ENCODE measurements around the gene GDPD5.

The GDPD5 gene

DNA sequence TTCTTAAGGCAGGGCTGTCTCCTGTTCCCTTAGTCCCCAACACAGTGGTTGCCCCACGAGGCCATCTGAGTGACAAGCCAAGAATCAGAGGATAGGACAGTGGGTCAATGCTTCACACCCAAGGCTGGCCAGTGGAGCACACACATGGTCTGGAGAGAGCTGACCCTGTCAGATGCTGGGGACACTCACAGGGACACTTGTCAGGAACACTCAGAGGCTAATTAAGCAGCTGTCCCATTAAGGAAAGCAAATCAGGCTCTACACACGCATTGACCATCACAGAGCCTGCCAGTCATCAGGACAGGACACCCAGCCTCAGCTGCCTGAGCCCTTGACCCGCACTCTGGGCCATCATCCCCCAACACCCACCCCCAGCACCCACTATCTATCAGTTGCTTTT is 18.2 kb downstream of the GDPD5 start:
- no peaks in the 10 kb centered on the region for H3K36me3 ChIP-seq (ENCODE audit: low read length)
- no peaks in the 10 kb centered on the region for H4K20me1 ChIP-seq (ENCODE audit: low read depth, low read length)
- H3K9me3 ChIP-seq (ENCODE audit: insufficient read depth, low read length): no peaks in the 10 kb centered on the region
- H3F3A ChIP-seq (ENCODE audit: insufficient read depth): no peaks in the 10 kb centered on the region
- no peak overlapping the region for H3K9ac ChIP-seq (ENCODE audit: low read length)
- no peaks in the 10 kb centered on the region for H3K9me2 ChIP-seq (replicated peaks; ENCODE audit: insufficient read depth, low read length)
- H3K27ac ChIP-seq (ENCODE audit: low read depth, low read length): no peak overlapping the region
- H3K79me2 ChIP-seq (ENCODE audit: insufficient read depth, low read length): no peaks in the 10 kb centered on the region
- no peak overlapping the region for H3K4me3 ChIP-seq (ENCODE audit: insufficient read depth, low read length, poor library complexity, severe bottlenecking)
- no peak overlapping the region for H2AFZ ChIP-seq (ENCODE audit: low read depth, low read length, severe bottlenecking)
- H3K27me3 ChIP-seq (ENCODE audit: low read length): no peaks in the 10 kb centered on the region
- no peak overlapping the region for H3K4me2 ChIP-seq (ENCODE audit: low read depth, low read length, poor library complexity, severe bottlenecking)
- TF ChIP-seq, protein P1, sequence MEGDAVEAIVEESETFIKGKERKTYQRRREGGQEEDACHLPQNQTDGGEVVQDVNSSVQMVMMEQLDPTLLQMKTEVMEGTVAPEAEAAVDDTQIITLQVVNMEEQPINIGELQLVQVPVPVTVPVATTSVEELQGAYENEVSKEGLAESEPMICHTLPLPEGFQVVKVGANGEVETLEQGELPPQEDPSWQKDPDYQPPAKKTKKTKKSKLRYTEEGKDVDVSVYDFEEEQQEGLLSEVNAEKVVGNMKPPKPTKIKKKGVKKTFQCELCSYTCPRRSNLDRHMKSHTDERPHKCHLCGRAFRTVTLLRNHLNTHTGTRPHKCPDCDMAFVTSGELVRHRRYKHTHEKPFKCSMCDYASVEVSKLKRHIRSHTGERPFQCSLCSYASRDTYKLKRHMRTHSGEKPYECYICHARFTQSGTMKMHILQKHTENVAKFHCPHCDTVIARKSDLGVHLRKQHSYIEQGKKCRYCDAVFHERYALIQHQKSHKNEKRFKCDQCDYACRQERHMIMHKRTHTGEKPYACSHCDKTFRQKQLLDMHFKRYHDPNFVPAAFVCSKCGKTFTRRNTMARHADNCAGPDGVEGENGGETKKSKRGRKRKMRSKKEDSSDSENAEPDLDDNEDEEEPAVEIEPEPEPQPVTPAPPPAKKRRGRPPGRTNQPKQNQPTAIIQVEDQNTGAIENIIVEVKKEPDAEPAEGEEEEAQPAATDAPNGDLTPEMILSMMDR (IDR thresholded peaks at IDR 0.05; ENCODE audit: insufficient read depth, low read length, poor library complexity, severe bottlenecking): no peak
- no peak for TF ChIP-seq EZH2phosphoT487 (conservative IDR thresholded peaks at IDR 0.05; ENCODE audit: low read length)

DNA sequence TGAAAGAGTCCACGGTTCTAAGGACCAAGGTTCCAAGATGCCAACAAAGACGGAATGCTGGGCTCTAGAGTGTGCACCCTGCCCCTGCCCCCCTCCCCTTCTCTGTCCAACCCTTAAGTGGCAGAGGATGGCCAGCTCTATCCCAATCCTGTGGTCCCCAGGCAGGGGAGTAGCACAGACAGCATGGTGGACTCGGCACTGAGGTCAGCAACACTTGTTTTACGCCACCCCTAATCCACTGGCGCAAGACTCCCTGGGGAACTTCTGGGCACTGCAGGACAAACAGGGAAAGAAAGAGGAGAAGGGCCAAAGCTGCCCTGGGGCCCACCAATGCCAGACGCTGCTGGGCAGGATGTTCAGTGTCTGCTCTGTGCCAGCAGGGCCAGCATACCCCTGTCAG is 18.9 kb downstream of the GDPD5 start:
- TF ChIP-seq, protein P1 (IDR thresholded peaks at IDR 0.05; ENCODE audit: insufficient read depth, low read length, poor library complexity, severe bottlenecking): no peak
- no peak for TF ChIP-seq EZH2phosphoT487 (conservative IDR thresholded peaks at IDR 0.05; ENCODE audit: low read length)
- Histone ChIP-seq H2AFZ (ENCODE audit: low read depth, low read length, severe bottlenecking) (no peak overlapping the region), H3K4me2 (ENCODE audit: low read depth, low read length, poor library complexity, severe bottlenecking) (no peak overlapping the region), H3K9me3 (ENCODE audit: insufficient read depth, low read length) (no peaks in the 10 kb centered on the region), H3K9ac (ENCODE audit: low read length) (no peak overlapping the region), H3K27ac (ENCODE audit: low read depth, low read length) (no peak overlapping the region), H4K20me1 (ENCODE audit: low read depth, low read length) (no peaks in the 10 kb centered on the region), H3K9me2 (replicated peaks; ENCODE audit: insufficient read depth, low read length) (no peaks in the 10 kb centered on the region), H3K79me2 (ENCODE audit: insufficient read depth, low read length) (no peaks in the 10 kb centered on the region), H3K4me3 (ENCODE audit: insufficient read depth, low read length, poor library complexity, severe bottlenecking) (no peak overlapping the region), H3F3A (ENCODE audit: insufficient read depth) (no peaks in the 10 kb centered on the region), H3K36me3 (ENCODE audit: low read length) (no peaks in the 10 kb centered on the region), H3K27me3 (ENCODE audit: low read length) (no peaks in the 10 kb centered on the region)

DNA sequence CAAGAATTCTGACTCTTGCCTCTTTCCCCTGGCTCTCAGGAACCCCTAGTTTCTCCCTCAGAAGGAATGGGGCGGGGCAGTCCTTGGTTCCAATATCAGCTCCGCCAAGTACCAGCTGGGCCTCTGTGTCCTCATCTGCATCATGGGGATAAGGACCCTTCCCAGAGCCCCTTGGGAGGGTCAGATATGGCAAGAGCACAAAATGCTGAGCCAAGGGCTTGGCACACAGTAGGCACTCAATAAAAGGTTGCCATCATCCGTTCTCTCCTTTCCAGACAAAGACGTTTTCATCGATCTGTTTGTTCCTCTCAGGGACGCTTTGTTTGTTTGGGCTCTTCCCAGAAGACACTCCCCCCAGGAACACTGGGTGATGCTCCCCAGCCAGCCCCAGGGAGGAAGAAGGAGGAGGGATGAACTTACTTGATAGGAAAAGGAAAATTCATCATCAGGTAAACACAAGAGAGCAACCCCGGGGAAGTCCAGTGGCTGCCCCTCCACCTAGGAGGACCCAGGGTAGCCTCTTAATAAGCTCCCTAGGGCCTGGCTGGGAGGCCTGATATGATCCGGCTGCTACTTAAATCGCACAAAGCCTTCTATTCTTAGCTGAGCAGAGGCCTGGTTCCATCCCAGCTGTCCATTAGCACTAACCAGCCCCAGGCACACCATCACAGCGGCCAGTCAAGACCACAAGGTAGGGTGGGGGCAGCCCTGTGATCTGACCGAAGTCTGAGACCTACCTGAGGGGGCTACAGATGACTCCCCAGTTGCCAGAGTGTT is 19.6 kb downstream of the GDPD5 start:
- H3K9me2 ChIP-seq (replicated peaks; ENCODE audit: insufficient read depth, low read length): no peaks in the 10 kb centered on the region
- H3K9me3 ChIP-seq (ENCODE audit: insufficient read depth, low read length): no peaks in the 10 kb centered on the region
- H3K36me3 ChIP-seq (ENCODE audit: low read length): no peaks in the 10 kb centered on the region
- H3K4me3 ChIP-seq (ENCODE audit: insufficient read depth, low read length, poor library complexity, severe bottlenecking): no peak overlapping the region
- H3K27me3 ChIP-seq (ENCODE audit: low read length): no peaks in the 10 kb centered on the region
- no peaks in the 10 kb centered on the region for H4K20me1 ChIP-seq (ENCODE audit: low read depth, low read length)
- H3K4me2 ChIP-seq (ENCODE audit: low read depth, low read length, poor library complexity, severe bottlenecking): no peak overlapping the region
- H2AFZ ChIP-seq (ENCODE audit: low read depth, low read length, severe bottlenecking): no peak overlapping the region
- no peaks in the 10 kb centered on the region for H3K79me2 ChIP-seq (ENCODE audit: insufficient read depth, low read length)
- H3F3A ChIP-seq (ENCODE audit: insufficient read depth): no peaks in the 10 kb centered on the region
- no peak overlapping the region for H3K9ac ChIP-seq (ENCODE audit: low read length)
- no peak overlapping the region for H3K27ac ChIP-seq (ENCODE audit: low read depth, low read length)
- no peak for TF ChIP-seq EZH2phosphoT487 (conservative IDR thresholded peaks at IDR 0.05; ENCODE audit: low read length)
- TF ChIP-seq, protein P1 (IDR thresholded peaks at IDR 0.05; ENCODE audit: insufficient read depth, low read length, poor library complexity, severe bottlenecking): no peak
